GM21367 (cell line): ENCODE data around the gene COPG1.
"Not testable (repeated sequence)": the region's sequence is repeated elsewhere in the genome, so short reads cannot be mapped to it uniquely, and the experiment has no call there.

Source experiments
- ATAC-seq: cut with Tn5 transposase; IDR thresholded peaks from one replicate; pipeline ENCODE4 v1.9.1; 2021; ENCODE audit not compliant: unreplicated experiment

COPG1 gene

GRCh38 chr3:129249284-129250065, at the start of gene COPG1:
Gene COPG1, plus strand, starts transcription at chr3:129249606. Its CDS starts 104 bp downstream, at chr3:129249710.
- ATAC-seq, result peak; percentile 80

- ATAC-seq, result no peak
Observed at GRCh38 chr3:129204473-129204872, 44.9 kb upstream of the COPG1 start.

- ATAC-seq, result no peak
Observed at GRCh38 chr3:129205109-129205832, 44.1 kb upstream of the COPG1 start.

- ATAC-seq, result no peak
Observed at GRCh38 chr3:129207479-129207878, 41.9 kb upstream of the COPG1 start.

- no peak for ATAC-seq
Observed at GRCh38 chr3:129211345-129211744, 38.1 kb upstream of the COPG1 start.

- ATAC-seq, result no peak
Observed at GRCh38 chr3:129211772-129212171, 37.6 kb upstream of the COPG1 start.

- ATAC-seq, result no peak
Observed at GRCh38 chr3:129213238-129213637, 36.2 kb upstream of the COPG1 start.

GRCh38 chr3:129218742-129219141, 30.7 kb upstream of the COPG1 start:
- no peak for ATAC-seq

- ATAC-seq, result not testable (repeated sequence)
Observed at GRCh38 chr3:129224387-129224786, 25.0 kb upstream of the COPG1 start.

GRCh38 chr3:129224984-129225393, 24.4 kb upstream of the COPG1 start:
- no peak for ATAC-seq

- no peak for ATAC-seq
Observed at GRCh38 chr3:129226374-129226773, 23.0 kb upstream of the COPG1 start.

- ATAC-seq, result no peak
Observed at GRCh38 chr3:129228891-129229585, 20.4 kb upstream of the COPG1 start.

GRCh38 chr3:129230311-129231019, 18.9 kb upstream of the COPG1 start:
- no peak for ATAC-seq

GRCh38 chr3:129231331-129232119, 17.9 kb upstream of the COPG1 start:
- no peak for ATAC-seq

- peak; percentile 89 for ATAC-seq
Observed at GRCh38 chr3:129233538-129233937, 15.9 kb upstream of the COPG1 start.

- ATAC-seq, result no peak
Observed at GRCh38 chr3:129234441-129234840, 15.0 kb upstream of the COPG1 start.

- no peak for ATAC-seq
Observed at GRCh38 chr3:129235344-129235917, 14.0 kb upstream of the COPG1 start.

- no peak for ATAC-seq
Observed at GRCh38 chr3:129238945-129239705, 10.3 kb upstream of the COPG1 start.

GRCh38 chr3:129239991-129240390, 9.4 kb upstream of the COPG1 start:
- ATAC-seq, result no peak
